HUES64 (cell line): ENCODE measurements around the gene SFSWAP. TPM values are rescaled to one million over a fixed set of nuclear protein-coding genes. Genes with fewer than 3 reads are reported as not detected.
"Not testable (repeated sequence)": the region's sequence is repeated elsewhere in the genome, so short reads cannot be mapped to it uniquely, and the experiment has no call there.

Source experiments
- H3K27ac ChIP-seq: 2 replicates; pipeline ENCODE4 v1.7.0; 2013; ENCODE audit warnings: low read depth, low read length, inconsistent platforms
- H3K27me3 ChIP-seq: 2 replicates; pipeline ENCODE4 v1.6.1; 2013; ENCODE audit warnings: mild to moderate bottlenecking, low read length; ENCODE audit not compliant: insufficient read depth
- H3K36me3 ChIP-seq: 2 replicates; pipeline ENCODE4 v1.6.1; 2013; ENCODE audit warnings: mild to moderate bottlenecking, low read length; ENCODE audit not compliant: insufficient read depth
- H3K4me1 ChIP-seq: 2 replicates; pipeline ENCODE4 v1.6.1; 2013; ENCODE audit warnings: mild to moderate bottlenecking, low read length, moderate library complexity; ENCODE audit not compliant: insufficient read depth
- H3K4me3 ChIP-seq: 2 replicates; pipeline ENCODE4 v1.5.1; 2013; ENCODE audit warnings: mild to moderate bottlenecking, low read length, moderate library complexity
- H3K9ac ChIP-seq: 2 replicates; pipeline ENCODE4 v1.6.1; 2013; ENCODE audit warnings: mild to moderate bottlenecking, low read depth, low read length
- H3K9me3 ChIP-seq: 2 replicates; pipeline ENCODE4 v1.6.1; 2013; ENCODE audit warnings: low read depth, low read length; ENCODE audit not compliant: insufficient read depth
- WGBS: fragments of 150-250, 120-280 bp; methylation state at CpG from one replicate; pipeline ENCODE4 v1.1.7; 2013; ENCODE audit warnings: missing lambda C conversion rate; 5-methylcytosine and 5-hydroxymethylcytosine counted together
- polyA plus RNA-seq, 2 experiments: library from polyadenylated mRNA; stranded (reverse); fragments of 50-300 nt; gene quantifications; one replicate each; pipeline ENCODE4 v1.2.3, GENCODE V29; 2013

The SFSWAP gene
- polyA plus RNA-seq (2013, experiment 1 of 2) = 28.8 TPM
- polyA plus RNA-seq (2013, experiment 2 of 2) = 30.1 TPM

GRCh38 chr12:131710464-131711457, at the start of gene SFSWAP:
TSS of gene SFSWAP (plus strand) at chr12:131711090. CDS start at chr12:131711230, 140 bp downstream.
- WGBS = under 1% methylated on average over 90 of the region's 90 CpGs
- peaks cover 24% of the 10 kb centered on the region for H3K36me3 ChIP-seq
- peak within 1 kb of the TSS; percentile 88 for H3K4me3 ChIP-seq
- peaks cover 13% of the 10 kb centered on the region for H3K4me1 ChIP-seq
- H3K9me3 ChIP-seq = no peaks in the 10 kb centered on the region
- H3K27me3 ChIP-seq = no peaks in the 10 kb centered on the region
- peak within 1 kb of the TSS; percentile 97 for H3K9ac ChIP-seq
- H3K27ac ChIP-seq = peak within 1 kb of the TSS; percentile 98

- H3K36me3 ChIP-seq, H3K27ac ChIP-seq, H3K9me3 ChIP-seq, H3K4me1 ChIP-seq, H3K9ac ChIP-seq, H3K4me3 ChIP-seq: not testable (repeated sequence)
- 4% methylated on average over 7 of the region's 78 CpGs for WGBS
- peaks cover 14% of the 10 kb centered on the region for H3K27me3 ChIP-seq
Measured at GRCh38 chr12:131661170-131661985, 49.5 kb upstream of the SFSWAP start.

DNA sequence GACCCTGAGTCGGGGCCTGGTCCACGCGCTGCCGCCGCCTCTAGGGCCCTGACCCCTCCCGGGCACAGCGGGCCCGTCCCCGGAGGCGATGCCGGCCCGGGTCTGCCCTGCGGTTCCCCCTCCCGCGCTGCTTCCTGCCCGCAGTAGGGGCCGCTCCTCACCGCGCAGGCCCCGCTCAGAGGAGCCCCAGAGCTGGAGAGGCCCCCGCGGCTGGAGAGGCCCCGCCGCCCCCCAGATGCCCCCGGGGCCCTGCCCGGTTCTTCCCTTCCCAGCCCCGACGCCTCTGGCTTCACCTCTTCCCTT, 49.0 kb upstream of the SFSWAP start:
- not testable (repeated sequence) for H3K9ac ChIP-seq, H3K4me3 ChIP-seq, H3K27ac ChIP-seq, H3K4me1 ChIP-seq, H3K9me3 ChIP-seq, H3K36me3 ChIP-seq
- H3K27me3 ChIP-seq = peaks cover 14% of the 10 kb centered on the region
- no CpG with 5 or more reads among the region's 28 CpGs for WGBS

- WGBS = 81% methylated on average over 7 of the region's 10 CpGs
Measured at GRCh38 chr12:131662346-131662745, 48.5 kb upstream of the SFSWAP start.

GRCh38 chr12:131665666-131666065, 45.2 kb upstream of the SFSWAP start:
- not testable (repeated sequence) for H3K36me3 ChIP-seq, H3K9ac ChIP-seq, H3K9me3 ChIP-seq, H3K27me3 ChIP-seq, H3K4me3 ChIP-seq, H3K27ac ChIP-seq, H3K4me1 ChIP-seq
- 93% methylated on average over 17 of the region's 17 CpGs for WGBS

More at GRCh38 chr12:131662346-131662745, 48.5 kb upstream of the SFSWAP start:
- not testable (repeated sequence) for H3K4me3 ChIP-seq, H3K36me3 ChIP-seq, H3K9me3 ChIP-seq, H3K27ac ChIP-seq, H3K4me1 ChIP-seq, H3K9ac ChIP-seq
- peaks cover 14% of the 10 kb centered on the region for H3K27me3 ChIP-seq

DNA sequence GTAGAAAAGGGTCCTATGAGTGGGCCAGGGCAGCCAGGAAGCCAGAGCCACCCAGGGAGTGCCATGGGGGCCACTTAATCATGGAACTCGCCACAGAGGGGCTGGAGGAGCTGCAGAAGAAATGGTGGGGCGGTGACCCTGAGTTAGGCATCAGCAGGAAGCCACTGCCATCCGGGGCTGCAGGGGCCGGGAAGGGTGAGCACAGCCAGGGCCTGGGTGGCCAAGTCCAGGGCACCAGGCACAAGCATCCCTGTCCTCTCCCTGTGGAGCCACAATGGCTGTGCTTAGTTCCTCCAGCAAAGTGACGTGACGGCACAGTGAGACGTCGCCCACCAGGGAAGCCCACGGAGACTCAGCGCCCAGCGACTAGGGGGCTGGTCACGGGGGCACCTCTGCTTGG, 44.4 kb upstream of the SFSWAP start:
- H3K36me3 ChIP-seq, H3K9ac ChIP-seq, H3K4me3 ChIP-seq, H3K27me3 ChIP-seq, H3K9me3 ChIP-seq, H3K4me1 ChIP-seq, H3K27ac ChIP-seq: not testable (repeated sequence)
- WGBS = 85% methylated on average over 4 of the region's 12 CpGs

GRCh38 chr12:131666978-131667601, 43.8 kb upstream of the SFSWAP start:
- not testable (repeated sequence) for H3K9me3 ChIP-seq, H3K27me3 ChIP-seq, H3K27ac ChIP-seq, H3K4me3 ChIP-seq, H3K4me1 ChIP-seq, H3K9ac ChIP-seq, H3K36me3 ChIP-seq
- WGBS = 86% methylated on average over 11 of the region's 12 CpGs

GRCh38 chr12:131671276-131671675, 39.6 kb upstream of the SFSWAP start:
- Histone ChIP-seq H3K27ac (no peak overlapping the region), H3K27me3 (no peaks in the 10 kb centered on the region), H3K36me3 (no peaks in the 10 kb centered on the region), H3K9me3 (peaks cover 7% of the 10 kb centered on the region; the same call in 1 of the 2 replicates), H3K4me1 (no peaks in the 10 kb centered on the region), H3K4me3 (no peak overlapping the region), H3K9ac (no peak overlapping the region)
- WGBS = 74% methylated on average over 7 of the region's 8 CpGs

DNA sequence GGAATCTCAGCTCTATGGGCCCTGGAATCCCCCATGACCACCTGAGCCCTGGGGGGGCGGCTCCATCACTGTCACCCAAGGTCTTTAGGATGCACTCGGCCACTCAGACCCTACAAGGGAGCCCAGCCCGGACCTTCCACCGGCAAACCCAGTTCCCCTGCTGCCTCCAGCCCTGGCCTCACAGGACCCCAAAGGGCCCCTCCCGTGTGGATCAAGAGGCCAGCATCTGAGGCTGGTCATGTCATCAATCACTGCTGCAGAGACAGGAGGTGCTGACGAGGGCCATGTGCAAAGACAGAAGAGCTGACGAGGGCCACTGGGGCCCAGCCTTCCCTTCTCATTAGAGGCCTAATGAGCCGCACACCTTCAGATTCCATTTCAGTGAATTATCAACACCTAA, 39.0 kb upstream of the SFSWAP start:
- WGBS = 72% methylated on average over 8 of the region's 8 CpGs
- no peaks in the 10 kb centered on the region for H3K36me3 ChIP-seq
- no peaks in the 10 kb centered on the region for H3K27me3 ChIP-seq
- H3K4me3 ChIP-seq = no peak overlapping the region
- no peak overlapping the region for H3K27ac ChIP-seq
- H3K9me3 ChIP-seq = peaks cover 7% of the 10 kb centered on the region; the same call in 1 of the 2 replicates
- H3K4me1 ChIP-seq = no peaks in the 10 kb centered on the region
- H3K9ac ChIP-seq = no peak overlapping the region

- no peaks in the 10 kb centered on the region for H3K27me3 ChIP-seq
- no peak overlapping the region for H3K27ac ChIP-seq
- no peak overlapping the region for H3K4me3 ChIP-seq
- no peaks in the 10 kb centered on the region for H3K4me1 ChIP-seq
- H3K9me3 ChIP-seq = peaks cover 7% of the 10 kb centered on the region; the same call in 1 of the 2 replicates
- H3K36me3 ChIP-seq = no peaks in the 10 kb centered on the region
- WGBS = 89% methylated on average over 17 of the region's 17 CpGs
- no peak overlapping the region for H3K9ac ChIP-seq
Measured at GRCh38 chr12:131672311-131672940, 38.5 kb upstream of the SFSWAP start.
